Neural cell (in vitro differentiated cells): Measurements from ENCODE around the gene HPSE2.

Experiments
- CTCF ChIP-seq: fragments of 450-650 bp; IDR thresholded peaks from 2 replicates; pipeline ENCODE4 v1.5.1; 2014; ENCODE audit warnings: antibody characterized with exemption, mild to moderate bottlenecking, moderate library complexity; ENCODE audit not compliant: poor library complexity, severe bottlenecking
- EZH2 ChIP-seq: fragments of 200-600, 300-800 bp; shearing (Covaris generic), sonication (generic); IDR thresholded peaks from 2 replicates; pipeline ENCODE4 v1.6.1; 2014; ENCODE audit warnings: antibody characterized with exemption, low read length, borderline replicate concordance, mild to moderate bottlenecking; ENCODE audit not compliant: insufficient read depth, poor library complexity, severe bottlenecking
- SMC3 ChIP-seq: fragments of 450-650 bp; conservative IDR thresholded peaks from 2 replicates; pipeline ENCODE4 v1.6.1; 2014; ENCODE audit warnings: antibody characterized with exemption, mild to moderate bottlenecking, moderate library complexity; ENCODE audit not compliant: poor library complexity

- no peak for TF ChIP-seq CTCF
- no peak for TF ChIP-seq EZH2
- no peak for TF ChIP-seq SMC3
Observed at GRCh38 chr10:98466861-98467505, 768.7 kb downstream of the HPSE2 start.
